Measurements from ENCODE around the gene ZNF324.
"Not testable (repeated sequence)": the region's sequence is repeated elsewhere in the genome, so short reads cannot be mapped to it uniquely, and the experiment has no call there.

DNA sequence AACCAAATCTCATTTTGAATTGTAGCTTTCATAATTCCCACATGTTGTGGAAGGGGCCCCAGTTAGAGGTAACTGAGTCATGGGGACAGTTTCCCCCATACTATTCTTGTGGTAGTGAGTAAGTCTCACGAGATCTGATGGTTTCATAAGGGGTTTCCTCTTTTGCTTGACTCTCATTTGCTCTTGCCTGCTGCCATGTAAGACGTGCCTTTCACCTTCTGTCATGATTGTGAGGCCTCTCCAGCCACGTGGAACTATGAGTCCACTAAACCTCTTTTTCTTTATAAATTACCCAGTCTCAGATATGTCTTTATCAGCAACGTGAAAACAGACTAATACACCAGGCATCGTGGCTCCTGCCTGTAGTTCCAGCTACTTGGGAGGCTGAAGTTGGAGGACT is 16.9 kb upstream of the ZNF324 start:
- TF ChIP-seq SP4 (CRISPR knock-in tag; IDR thresholded peaks at IDR 0.05); NFYB (CRISPR knock-in tag; IDR thresholded peaks at IDR 0.05); SMARCC2 (IDR thresholded peaks at IDR 0.05); SP1 (IDR thresholded peaks at IDR 0.05); SP1 (CRISPR knock-in tag; IDR thresholded peaks at IDR 0.05): not testable (repeated sequence)
- TF ChIP-seq, protein P1, sequence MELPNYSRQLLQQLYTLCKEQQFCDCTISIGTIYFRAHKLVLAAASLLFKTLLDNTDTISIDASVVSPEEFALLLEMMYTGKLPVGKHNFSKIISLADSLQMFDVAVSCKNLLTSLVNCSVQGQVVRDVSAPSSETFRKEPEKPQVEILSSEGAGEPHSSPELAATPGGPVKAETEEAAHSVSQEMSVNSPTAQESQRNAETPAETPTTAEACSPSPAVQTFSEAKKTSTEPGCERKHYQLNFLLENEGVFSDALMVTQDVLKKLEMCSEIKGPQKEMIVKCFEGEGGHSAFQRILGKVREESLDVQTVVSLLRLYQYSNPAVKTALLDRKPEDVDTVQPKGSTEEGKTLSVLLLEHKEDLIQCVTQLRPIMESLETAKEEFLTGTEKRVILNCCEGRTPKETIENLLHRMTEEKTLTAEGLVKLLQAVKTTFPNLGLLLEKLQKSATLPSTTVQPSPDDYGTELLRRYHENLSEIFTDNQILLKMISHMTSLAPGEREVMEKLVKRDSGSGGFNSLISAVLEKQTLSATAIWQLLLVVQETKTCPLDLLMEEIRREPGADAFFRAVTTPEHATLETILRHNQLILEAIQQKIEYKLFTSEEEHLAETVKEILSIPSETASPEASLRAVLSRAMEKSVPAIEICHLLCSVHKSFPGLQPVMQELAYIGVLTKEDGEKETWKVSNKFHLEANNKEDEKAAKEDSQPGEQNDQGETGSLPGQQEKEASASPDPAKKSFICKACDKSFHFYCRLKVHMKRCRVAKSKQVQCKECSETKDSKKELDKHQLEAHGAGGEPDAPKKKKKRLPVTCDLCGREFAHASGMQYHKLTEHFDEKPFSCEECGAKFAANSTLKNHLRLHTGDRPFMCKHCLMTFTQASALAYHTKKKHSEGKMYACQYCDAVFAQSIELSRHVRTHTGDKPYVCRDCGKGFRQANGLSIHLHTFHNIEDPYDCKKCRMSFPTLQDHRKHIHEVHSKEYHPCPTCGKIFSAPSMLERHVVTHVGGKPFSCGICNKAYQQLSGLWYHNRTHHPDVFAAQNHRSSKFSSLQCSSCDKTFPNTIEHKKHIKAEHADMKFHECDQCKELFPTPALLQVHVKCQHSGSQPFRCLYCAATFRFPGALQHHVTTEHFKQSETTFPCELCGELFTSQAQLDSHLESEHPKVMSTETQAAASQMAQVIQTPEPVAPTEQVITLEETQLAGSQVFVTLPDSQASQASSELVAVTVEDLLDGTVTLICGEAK (IDR thresholded peaks at IDR 0.05), result not testable (repeated sequence)
- TF ChIP-seq, protein P1 (CRISPR knock-in tag; IDR thresholded peaks at IDR 0.05), result not testable (repeated sequence)
- TF ChIP-seq, protein P2, sequence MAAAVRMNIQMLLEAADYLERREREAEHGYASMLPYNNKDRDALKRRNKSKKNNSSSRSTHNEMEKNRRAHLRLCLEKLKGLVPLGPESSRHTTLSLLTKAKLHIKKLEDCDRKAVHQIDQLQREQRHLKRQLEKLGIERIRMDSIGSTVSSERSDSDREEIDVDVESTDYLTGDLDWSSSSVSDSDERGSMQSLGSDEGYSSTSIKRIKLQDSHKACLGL (CRISPR knock-in tag; IDR thresholded peaks at IDR 0.05), result not testable (repeated sequence)
- TF ChIP-seq, protein P3, sequence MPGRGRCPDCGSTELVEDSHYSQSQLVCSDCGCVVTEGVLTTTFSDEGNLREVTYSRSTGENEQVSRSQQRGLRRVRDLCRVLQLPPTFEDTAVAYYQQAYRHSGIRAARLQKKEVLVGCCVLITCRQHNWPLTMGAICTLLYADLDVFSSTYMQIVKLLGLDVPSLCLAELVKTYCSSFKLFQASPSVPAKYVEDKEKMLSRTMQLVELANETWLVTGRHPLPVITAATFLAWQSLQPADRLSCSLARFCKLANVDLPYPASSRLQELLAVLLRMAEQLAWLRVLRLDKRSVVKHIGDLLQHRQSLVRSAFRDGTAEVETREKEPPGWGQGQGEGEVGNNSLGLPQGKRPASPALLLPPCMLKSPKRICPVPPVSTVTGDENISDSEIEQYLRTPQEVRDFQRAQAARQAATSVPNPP (CRISPR knock-in tag; IDR thresholded peaks at IDR 0.05), result not testable (repeated sequence)
- TF ChIP-seq, protein P4, sequence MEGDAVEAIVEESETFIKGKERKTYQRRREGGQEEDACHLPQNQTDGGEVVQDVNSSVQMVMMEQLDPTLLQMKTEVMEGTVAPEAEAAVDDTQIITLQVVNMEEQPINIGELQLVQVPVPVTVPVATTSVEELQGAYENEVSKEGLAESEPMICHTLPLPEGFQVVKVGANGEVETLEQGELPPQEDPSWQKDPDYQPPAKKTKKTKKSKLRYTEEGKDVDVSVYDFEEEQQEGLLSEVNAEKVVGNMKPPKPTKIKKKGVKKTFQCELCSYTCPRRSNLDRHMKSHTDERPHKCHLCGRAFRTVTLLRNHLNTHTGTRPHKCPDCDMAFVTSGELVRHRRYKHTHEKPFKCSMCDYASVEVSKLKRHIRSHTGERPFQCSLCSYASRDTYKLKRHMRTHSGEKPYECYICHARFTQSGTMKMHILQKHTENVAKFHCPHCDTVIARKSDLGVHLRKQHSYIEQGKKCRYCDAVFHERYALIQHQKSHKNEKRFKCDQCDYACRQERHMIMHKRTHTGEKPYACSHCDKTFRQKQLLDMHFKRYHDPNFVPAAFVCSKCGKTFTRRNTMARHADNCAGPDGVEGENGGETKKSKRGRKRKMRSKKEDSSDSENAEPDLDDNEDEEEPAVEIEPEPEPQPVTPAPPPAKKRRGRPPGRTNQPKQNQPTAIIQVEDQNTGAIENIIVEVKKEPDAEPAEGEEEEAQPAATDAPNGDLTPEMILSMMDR (CRISPR knock-in tag; IDR thresholded peaks at IDR 0.05), result not testable (repeated sequence)
